B cell (primary cell): ENCODE data around the gene LYZL6. TPM values are rescaled to one million over a fixed set of nuclear protein-coding genes. Genes with fewer than 3 reads are reported as not detected.

ENCODE experiments used
- ATAC-seq: fragments of 200-7000 bp; cut with Tn5 transposase; one replicate; pipeline ENCODE4 v1.10.0; 2021; ENCODE audit warnings: low read depth, mild to moderate bottlenecking, moderate number of reproducible peaks, moderate library complexity
- CTCF ChIA-PET: fragments of 350-600 bp; sonication (Branson Sonifier 250); formaldehyde crosslinking; loops from one replicate; lab custom pipeline; 2021; ENCODE audit warnings: antibody characterized with exemption, inconsistent platforms; lab: Charles Lee
- POLR2A ChIA-PET: fragments of 350-600 bp; sonication (Branson Sonifier 250); formaldehyde crosslinking; loops from one replicate; lab custom pipeline; 2021; ENCODE audit warnings: antibody characterized with exemption; lab: Charles Lee
- DNase-seq: peaks from one replicate; pipeline ENCODE4 v3.0.0; 2013
- H2AFZ ChIP-seq: 2 replicates; pipeline ENCODE4 v1.6.1; 2012; ENCODE audit warnings: mild to moderate bottlenecking, low read depth, low read length; ENCODE audit not compliant: insufficient read depth, poor library complexity, severe bottlenecking
- H3K27ac ChIP-seq, 2 donors: 1 replicate in 1 of 2; 2 replicates in 1 of 2; pipeline ENCODE4 v1.5.1; 2012 to 2013; ENCODE audit warnings: low read length in 2 of 2, mild to moderate bottlenecking in 2 of 2, moderate library complexity in 1 of 2
- H3K27me3 ChIP-seq, 4 experiments: fragments of 200-600 bp in 1 of 4; sonication (generic) in 1 of 4; replicated peaks in 1 of 4; 1 replicate in 2 of 4; 2 replicates in 2 of 4; pipeline versions ENCODE4 v1.6.1 to v1.7.0; 2013 to 2016; ENCODE audit warnings: low read length in 3 of 4, mild to moderate bottlenecking in 2 of 4, mixed read lengths in 1 of 4, moderate library complexity in 1 of 4; ENCODE audit not compliant: insufficient read depth in 4 of 4, control insufficient read depth in 3 of 4; ENCODE audit errors: control extremely low read depth in 1 of 4
- H3K36me3 ChIP-seq, 2 experiments: replicated peaks in 1 of 2; 1 replicate in 1 of 2; 2 replicates in 1 of 2; pipeline versions ENCODE4 v1.6.1 to v1.7.1; 2013; ENCODE audit warnings: low read length in 1 of 2; ENCODE audit not compliant: insufficient read depth in 2 of 2, control insufficient read depth in 1 of 2; ENCODE audit errors: control extremely low read depth in 1 of 2, extremely low read depth in 1 of 2
- H3K4me1 ChIP-seq, 2 donors: fragments of 200-600 bp in 1 of 2; sonication (generic) in 1 of 2; 1 replicate in 1 of 2; 2 replicates in 1 of 2; pipeline versions ENCODE4 v1.5.1 to v1.6.1; 2013 to 2017; ENCODE audit warnings: low read length in 2 of 2; ENCODE audit not compliant: control insufficient read depth in 2 of 2, insufficient read depth in 2 of 2
- H3K4me2 ChIP-seq: replicated peaks from 2 replicates; pipeline ENCODE3; 2012; ENCODE audit warnings: mild to moderate bottlenecking, low read depth, low read length; ENCODE audit not compliant: poor library complexity, severe bottlenecking
- H3K4me3 ChIP-seq, 5 experiments: fragments of 200-600 bp in 1 of 5; sonication (generic) in 1 of 5; 1 replicate in 3 of 5; 2 replicates in 2 of 5; pipeline versions ENCODE4 v1.5.1 to v1.7.0; 2011 to 2016; ENCODE audit warnings: low read length in 4 of 5, mild to moderate bottlenecking in 4 of 5, low read depth in 2 of 5, control low read depth in 1 of 5, moderate library complexity in 1 of 5; ENCODE audit not compliant: insufficient read depth in 1 of 5; ENCODE audit errors: control extremely low read depth in 1 of 5, extremely low read depth in 1 of 5
- H3K79me2 ChIP-seq: fragments of 200-600 bp; sonication (generic); one replicate; pipeline ENCODE4 v1.6.0; 2016; ENCODE audit warnings: low read length; ENCODE audit not compliant: control insufficient read depth, insufficient read depth
- H3K9ac ChIP-seq: fragments of 200-600 bp; sonication (generic); 2 replicates; pipeline ENCODE4 v1.6.1; 2017; ENCODE audit warnings: mild to moderate bottlenecking, low read length, moderate library complexity
- H3K9me3 ChIP-seq, 3 donors: one replicate each; pipeline versions ENCODE4 v1.6.1 to v1.7.1; 2013; ENCODE audit warnings: low read length in 2 of 3; ENCODE audit not compliant: control insufficient read depth in 2 of 3, insufficient read depth in 1 of 3; ENCODE audit errors: control extremely low read depth in 1 of 3
- H4K20me1 ChIP-seq: 2 replicates; pipeline ENCODE4 v1.6.0; 2012; ENCODE audit warnings: mild to moderate bottlenecking, low read length; ENCODE audit not compliant: insufficient read depth, control insufficient read depth, poor library complexity, severe bottlenecking
- H3K27ac Mint-ChIP-seq: one replicate; pipeline ENCODE4 v1.8.0; 2021; ENCODE audit warnings: mixed read lengths
- H3K27me3 Mint-ChIP-seq: one replicate; pipeline ENCODE4 v1.8.0; 2021; ENCODE audit warnings: mixed read lengths
- H3K4me1 Mint-ChIP-seq: one replicate; pipeline ENCODE4 v1.8.0; 2021; ENCODE audit warnings: mixed read lengths
- H3K4me3 Mint-ChIP-seq: one replicate; pipeline ENCODE4 v1.8.0; 2021; ENCODE audit warnings: mixed read lengths
- H3K9me3 Mint-ChIP-seq: one replicate; pipeline ENCODE4 v1.8.0; 2022; ENCODE audit warnings: mixed read lengths; ENCODE audit not compliant: insufficient read depth
- EZH2 ChIP-seq: IDR thresholded peaks from 2 replicates; pipeline ENCODE4 v1.6.1; 2012; ENCODE audit warnings: borderline replicate concordance, low read depth, mild to moderate bottlenecking, moderate library complexity, low read length; ENCODE audit not compliant: insufficient read depth, poor library complexity, severe bottlenecking
- WGBS: methylation state at CpG from one replicate; pipeline ENCODE4 v1.1.5; 2013; ENCODE audit warnings: missing lambda C conversion rate; ENCODE audit not compliant: insufficient coverage; 5-methylcytosine and 5-hydroxymethylcytosine counted together
- intact Hi-C: fragments of 100-400 bp; cut with micrococcal nuclease; formaldehyde crosslinking; loops from one replicate; pipeline ENCODE4 v1.10.0; 2022
- polyA plus RNA-seq: library from polyadenylated mRNA; depleted of rRNA; stranded (reverse); fragments of >200 nt; gene quantifications from 2 replicates; pipeline ENCODE4 v1.2.3, GENCODE V29; 2012
- total RNA-seq, 2 donors: library from RNA; stranded (reverse); fragments of 120-200 nt in 1 of 2; gene quantifications; 1 replicate in 1 of 2; 2 replicates in 1 of 2; pipeline versions ENCODE4 v1.2.3 to v1.2.4, GENCODE V29; 2013 to 2022
- TF ChIP-seq, protein P1 (sequence below): fragments of 200-600 bp; IDR thresholded peaks from one replicate; pipeline ENCODE4 v1.8.0; 2022; ENCODE audit warnings: antibody characterized with exemption, mild to moderate bottlenecking

Gene LYZL6
- total and polyA plus RNA-seq, 2 donors (not counting 1 experiment from before 2014, with no cell fraction given): not detected

DNA sequence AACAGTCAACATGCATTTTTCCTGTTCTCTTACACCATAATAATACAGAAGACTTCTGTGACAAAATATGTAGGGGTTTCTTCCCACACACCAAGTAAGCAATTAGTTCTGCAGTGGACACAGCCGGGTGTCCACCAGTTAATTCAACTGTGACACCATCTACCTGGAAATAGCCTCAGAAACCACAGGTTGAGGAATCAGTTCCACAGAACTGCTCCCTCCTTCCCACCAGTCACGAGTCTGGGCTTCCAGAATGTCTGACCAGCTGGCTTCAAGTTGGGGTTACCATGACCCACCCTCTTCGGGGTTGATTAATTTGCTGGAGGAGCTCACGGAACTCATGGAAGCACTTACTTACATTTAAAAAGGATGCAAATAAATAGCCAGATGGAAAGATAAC is 49.8 kb downstream of the LYZL6 start:
- H3K27ac Mint-ChIP-seq: no peak overlapping the region
- POLR2A ChIA-PET: no interaction called here

More for the DNA sequence above, 49.8 kb downstream of the LYZL6 start:
- CTCF ChIA-PET: no interaction called here
- Histone ChIP-seq H3K4me3 (no peak overlapping the region), H3K79me2 (no peaks in the 10 kb centered on the region), H3K4me1 (no peaks in the 10 kb centered on the region), H3K27ac (no peak overlapping the region), H3K4me2 (no peak overlapping the region), H3K9me3 (peaks cover 0 to 2% (median 0%) of the 10 kb centered on the region in 3 donors), H3K9ac (no peak overlapping the region), H2AFZ (no peak overlapping the region), H3K36me3 (no peaks in the 10 kb centered on the region), H3K27me3 (peaks cover 0 to 6% (median under 1%) of the 10 kb centered on the region in 4 experiments), H4K20me1 (no peaks in the 10 kb centered on the region)
- DNase-seq (no peak), ATAC-seq (no peak)
- H3K4me3 Mint-ChIP-seq: no peak overlapping the region
- no peaks in the 10 kb centered on the region for H3K9me3 Mint-ChIP-seq
- 100% methylated on average over 1 of the region's 4 CpGs for WGBS
- H3K27me3 Mint-ChIP-seq: peaks cover 6% of the 10 kb centered on the region
- H3K4me1 Mint-ChIP-seq: no peaks in the 10 kb centered on the region
- TF ChIP-seq, protein P1, sequence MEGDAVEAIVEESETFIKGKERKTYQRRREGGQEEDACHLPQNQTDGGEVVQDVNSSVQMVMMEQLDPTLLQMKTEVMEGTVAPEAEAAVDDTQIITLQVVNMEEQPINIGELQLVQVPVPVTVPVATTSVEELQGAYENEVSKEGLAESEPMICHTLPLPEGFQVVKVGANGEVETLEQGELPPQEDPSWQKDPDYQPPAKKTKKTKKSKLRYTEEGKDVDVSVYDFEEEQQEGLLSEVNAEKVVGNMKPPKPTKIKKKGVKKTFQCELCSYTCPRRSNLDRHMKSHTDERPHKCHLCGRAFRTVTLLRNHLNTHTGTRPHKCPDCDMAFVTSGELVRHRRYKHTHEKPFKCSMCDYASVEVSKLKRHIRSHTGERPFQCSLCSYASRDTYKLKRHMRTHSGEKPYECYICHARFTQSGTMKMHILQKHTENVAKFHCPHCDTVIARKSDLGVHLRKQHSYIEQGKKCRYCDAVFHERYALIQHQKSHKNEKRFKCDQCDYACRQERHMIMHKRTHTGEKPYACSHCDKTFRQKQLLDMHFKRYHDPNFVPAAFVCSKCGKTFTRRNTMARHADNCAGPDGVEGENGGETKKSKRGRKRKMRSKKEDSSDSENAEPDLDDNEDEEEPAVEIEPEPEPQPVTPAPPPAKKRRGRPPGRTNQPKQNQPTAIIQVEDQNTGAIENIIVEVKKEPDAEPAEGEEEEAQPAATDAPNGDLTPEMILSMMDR: no peak
- no peak for TF ChIP-seq EZH2
- intact Hi-C loops: no loop called here
